Stomach (tissue), 4 donors: ENCODE results near the gene GJA3.

Source experiments
- EP300 ChIP-seq: sonication (generic); formaldehyde crosslinking; IDR thresholded peaks from one replicate; pipeline ENCODE4 v1.6.1; 2017; ENCODE audit warnings: antibody characterized with exemption
- POLR2A ChIP-seq, 4 donors: fragments of 450-650 bp; IDR thresholded peaks; one replicate each; pipeline ENCODE4 v1.6.1; 2016; ENCODE audit warnings: antibody characterized with exemption in 4 of 4, control low read depth in 2 of 4, mild to moderate bottlenecking in 1 of 4, moderate library complexity in 1 of 4
- POLR2AphosphoS5 ChIP-seq, 3 donors: sonication (generic); formaldehyde crosslinking; IDR thresholded peaks; one replicate each; pipeline ENCODE4 v1.6.1; 2016; ENCODE audit warnings: antibody characterized with exemption in 3 of 3
- TF ChIP-seq, protein P1 (sequence below), 7 experiments: fragments of 450-650 bp in 4 of 7; fragments of 200-600 bp in 3 of 7; sonication (generic) in 3 of 7; IDR thresholded peaks; one replicate each; pipeline ENCODE4 v1.5.1; 2016 to 2019; ENCODE audit warnings: antibody characterized with exemption in 7 of 7, control low read depth in 2 of 7, mild to moderate bottlenecking in 1 of 7

DNA sequence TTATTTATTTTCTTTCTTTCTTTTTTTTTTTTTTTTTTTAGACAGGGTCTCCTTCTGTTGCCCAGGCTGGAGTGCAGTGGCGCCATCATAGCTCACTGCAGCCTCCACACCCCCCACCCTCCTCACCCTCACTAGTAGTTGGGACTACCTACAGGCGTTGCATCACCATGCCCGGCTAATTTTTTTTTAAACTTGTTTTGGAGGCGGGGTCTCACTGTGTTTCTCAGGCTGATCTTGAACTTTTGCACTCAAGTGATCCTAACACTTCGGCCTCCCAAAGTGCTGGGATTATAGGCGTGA is 33.6 kb downstream of the GJA3 start:
- TF ChIP-seq, protein P1, sequence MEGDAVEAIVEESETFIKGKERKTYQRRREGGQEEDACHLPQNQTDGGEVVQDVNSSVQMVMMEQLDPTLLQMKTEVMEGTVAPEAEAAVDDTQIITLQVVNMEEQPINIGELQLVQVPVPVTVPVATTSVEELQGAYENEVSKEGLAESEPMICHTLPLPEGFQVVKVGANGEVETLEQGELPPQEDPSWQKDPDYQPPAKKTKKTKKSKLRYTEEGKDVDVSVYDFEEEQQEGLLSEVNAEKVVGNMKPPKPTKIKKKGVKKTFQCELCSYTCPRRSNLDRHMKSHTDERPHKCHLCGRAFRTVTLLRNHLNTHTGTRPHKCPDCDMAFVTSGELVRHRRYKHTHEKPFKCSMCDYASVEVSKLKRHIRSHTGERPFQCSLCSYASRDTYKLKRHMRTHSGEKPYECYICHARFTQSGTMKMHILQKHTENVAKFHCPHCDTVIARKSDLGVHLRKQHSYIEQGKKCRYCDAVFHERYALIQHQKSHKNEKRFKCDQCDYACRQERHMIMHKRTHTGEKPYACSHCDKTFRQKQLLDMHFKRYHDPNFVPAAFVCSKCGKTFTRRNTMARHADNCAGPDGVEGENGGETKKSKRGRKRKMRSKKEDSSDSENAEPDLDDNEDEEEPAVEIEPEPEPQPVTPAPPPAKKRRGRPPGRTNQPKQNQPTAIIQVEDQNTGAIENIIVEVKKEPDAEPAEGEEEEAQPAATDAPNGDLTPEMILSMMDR (IDR thresholded peaks at IDR 0.05), result no peak
- no peak for TF ChIP-seq POLR2A (IDR thresholded peaks at IDR 0.05)
- TF ChIP-seq POLR2AphosphoS5 (IDR thresholded peaks at IDR 0.05), result no peak
- no peak for TF ChIP-seq EP300
